ENCODE measurements around the gene OBSCN. TPM values are rescaled to one million over a fixed set of nuclear protein-coding genes. Genes with fewer than 3 reads are reported as not detected.
A peak's percentile ranks its signal among the peaks of the same experiment; 100 is the strongest.

The OBSCN gene
- total and polyA plus RNA-seq, 2 of the 13 experiments (the other 11 are each of a cell fraction or from before 2014, with no cell fraction given), result 0.20 TPM

- TF ChIP-seq MTA1 (CRISPR knock-in tag; IDR thresholded peaks at IDR 0.05; ENCODE audit: borderline replicate concordance), result no peak
- no peak for TF ChIP-seq ZNF883 (CRISPR knock-in tag; IDR thresholded peaks at IDR 0.05; ENCODE audit: not compliant biosample characterization)
- TF ChIP-seq RAD21 (CRISPR knock-in tag; IDR thresholded peaks at IDR 0.05), result 0 out of 2 replicates have a peak, but pooled peaks have one; percentile 57
- TF ChIP-seq TFDP1 (CRISPR knock-in tag; IDR thresholded peaks at IDR 0.05; ENCODE audit: borderline replicate concordance), result peak; percentile 52; the same call in 1 of the 2 replicates
- no peak for TF ChIP-seq HOXA5 (CRISPR knock-in tag; IDR thresholded peaks at IDR 0.05)
- no peak for TF ChIP-seq CREBL2 (CRISPR knock-in tag; IDR thresholded peaks at IDR 0.05; ENCODE audit: borderline replicate concordance)
- TF ChIP-seq CENPT (CRISPR knock-in tag; IDR thresholded peaks at IDR 0.05; ENCODE audit: low read depth), result no peak
- 0 out of 2 replicates have a peak, but pooled peaks have one; percentile 30 for TF ChIP-seq MAZ (IDR thresholded peaks at IDR 0.05; ENCODE audit: borderline replicate concordance, low read depth, low read length)
- peak; percentile 64; the same call in 1 of the 2 replicates for TF ChIP-seq MAZ (CRISPR knock-in tag; IDR thresholded peaks at IDR 0.05; ENCODE audit: low read depth)
- TF ChIP-seq ZFP37 (CRISPR knock-in tag; IDR thresholded peaks at IDR 0.05; ENCODE audit: borderline replicate concordance), result no peak
- TF ChIP-seq TAF1 (CRISPR knock-in tag; IDR thresholded peaks at IDR 0.05), result no peak
These were observed 5.4 kb downstream of the OBSCN start (continued) for GRCh38 chr1:228212966-228213844.
